Right cardiac atrium (tissue), 5 donors: Measurements from ENCODE around the gene ZBED2. TPM values are rescaled to one million over a fixed set of nuclear protein-coding genes. Genes with fewer than 3 reads are reported as not detected.

ENCODE experiments used
- ATAC-seq, 2 donors: fragments of 200-7000 bp; cut with Tn5 transposase; one replicate each; pipeline versions ENCODE4 v1.8.0 to v1.9.1; 2020; ENCODE audit warnings: moderate library complexity in 2 of 2, mild to moderate bottlenecking in 1 of 2
- DNase-seq, 3 donors: peaks; one replicate each; pipeline ENCODE4 v3.0.0-alpha.2; 2020
- H3K27ac ChIP-seq: one replicate; pipeline ENCODE4 v1.5.1; 2013; ENCODE audit warnings: mild to moderate bottlenecking, low read length, control low read depth, moderate library complexity
- H3K27me3 ChIP-seq: one replicate; pipeline ENCODE4 v1.6.1; 2013; ENCODE audit not compliant: control insufficient read depth, insufficient read depth
- H3K4me1 ChIP-seq: one replicate; pipeline ENCODE4 v1.6.1; 2013; ENCODE audit warnings: low read length; ENCODE audit not compliant: control insufficient read depth, insufficient read depth
- H3K4me3 ChIP-seq: one replicate; pipeline ENCODE4 v1.5.1; 2013; ENCODE audit warnings: low read length, control low read depth
- H3K9me3 ChIP-seq: one replicate; pipeline ENCODE4 v1.6.1; 2013; ENCODE audit warnings: low read length; ENCODE audit not compliant: control insufficient read depth
- WGBS: extraction: QIAGEN DNeasy Blood & Tissue Kit; methylation state at CpG from one replicate; pipeline ENCODE4 v1.1.7; 2013; 5-methylcytosine and 5-hydroxymethylcytosine counted together
- intact Hi-C, 4 donors: fragments of 100-400 bp; cut with DNase I; formaldehyde crosslinking; loops; one replicate each; pipeline versions ENCODE4 v1.11.0 to v1.14.0; 2022 to 2023
- polyA plus RNA-seq: library from polyadenylated mRNA; stranded (reverse); fragments of 200-250 nt; gene quantifications from one replicate; pipeline ENCODE4 v1.2.3, GENCODE V29; 2013
- total RNA-seq, 4 donors: library from RNA; stranded (reverse); fragmentation: NEBNext Ultra II Directional; extraction: Animal tissue kit (Norgen Biotek cat#: 25700); gene quantifications; one replicate each; pipeline ENCODE4 v1.2.1, GENCODE V29; 2021
- donor health status: healthy with polysubstance abuse.
- donor health status: DM: no; HTN: yes; CAD: no.
- donor health status: DM: no; HTN: no; CAD: no.
- donor health status: DM: no; HTN: yes; CAD: no; lungs with severe emphysema.
- donor health status: DM: yes; HTN: yes; CAD: no.

ZBED2 gene
- total and polyA plus RNA-seq, 5 donors: not detected

GRCh38 chr3:111604119-111604518 lies 9.0 kb upstream of the ZBED2 start:
- DNase-seq (no peak), ATAC-seq (no peak)
- Histone ChIP-seq H3K27me3 (no peaks in the 10 kb centered on the region), H3K9me3 (no peaks in the 10 kb centered on the region), H3K4me3 (no peak overlapping the region), H3K4me1 (no peaks in the 10 kb centered on the region), H3K27ac (no peak overlapping the region)
- intact Hi-C loops: no loop called here
- 65% methylated on average over 2 of the region's 2 CpGs for WGBS

- ATAC-seq: no peak
These were observed 8.5 kb upstream of the ZBED2 start for GRCh38 chr3:111603679-111604078.

GRCh38 chr3:111601810-111602209 lies 6.7 kb upstream of the ZBED2 start:
- intact Hi-C loops: no loop called here
- Histone ChIP-seq H3K27me3 (no peaks in the 10 kb centered on the region), H3K4me1 (no peaks in the 10 kb centered on the region), H3K27ac (no peak overlapping the region), H3K4me3 (no peak overlapping the region), H3K9me3 (no peaks in the 10 kb centered on the region)
- no peak for ATAC-seq
- DNase-seq: no peak
- 91% methylated on average over 4 of the region's 4 CpGs for WGBS

More at GRCh38 chr3:111603679-111604078, 8.5 kb upstream of the ZBED2 start:
- no peak for DNase-seq
- H3K9me3 ChIP-seq: no peaks in the 10 kb centered on the region
- no peaks in the 10 kb centered on the region for H3K4me1 ChIP-seq
- H3K27me3 ChIP-seq: no peaks in the 10 kb centered on the region
- intact Hi-C loops: no loop called here
- H3K4me3 ChIP-seq: no peak overlapping the region
- no peak overlapping the region for H3K27ac ChIP-seq
- WGBS: 81% methylated on average over 1 of the region's 1 CpG

- H3K4me3 ChIP-seq: no peak overlapping the region
- no peaks in the 10 kb centered on the region for H3K27me3 ChIP-seq
- no peaks in the 10 kb centered on the region for H3K9me3 ChIP-seq
- ATAC-seq (no peak), DNase-seq (no peak)
- WGBS: 74% methylated on average over 2 of the region's 2 CpGs
- intact Hi-C loops: no loop called here
- no peaks in the 10 kb centered on the region for H3K4me1 ChIP-seq
- H3K27ac ChIP-seq: no peak overlapping the region
These were observed 3.4 kb upstream of the ZBED2 start for GRCh38 chr3:111598552-111598951.

- no peak for DNase-seq
- ATAC-seq: no peak
- Histone ChIP-seq H3K27ac (no peak overlapping the region), H3K27me3 (no peaks in the 10 kb centered on the region), H3K4me1 (no peaks in the 10 kb centered on the region), H3K9me3 (no peaks in the 10 kb centered on the region), H3K4me3 (no peak overlapping the region)
- intact Hi-C loops: no loop called here
- WGBS: 36% methylated on average over 1 of the region's 1 CpG
These were observed 3.0 kb upstream of the ZBED2 start for GRCh38 chr3:111598139-111598538.

- Histone ChIP-seq H3K9me3 (no peaks in the 10 kb centered on the region), H3K4me3 (no peak overlapping the region), H3K27ac (no peak overlapping the region), H3K4me1 (no peaks in the 10 kb centered on the region), H3K27me3 (no peaks in the 10 kb centered on the region)
- WGBS: 81% methylated on average over 4 of the region's 4 CpGs
- ATAC-seq: no peak
- DNase-seq: no peak
- intact Hi-C loops: no loop called here
These were observed 1.2 kb upstream of the ZBED2 start for GRCh38 chr3:111596328-111596727.

- H3K4me1 ChIP-seq: no peaks in the 10 kb centered on the region
- intact Hi-C loops: no loop called here
- H3K4me3 ChIP-seq: no peak overlapping the region
- DNase-seq (no peak), ATAC-seq (no peak)
- H3K27ac ChIP-seq: no peak overlapping the region
- 0% methylated on average over 1 of the region's 1 CpG for WGBS
- H3K27me3 ChIP-seq: no peaks in the 10 kb centered on the region
- H3K9me3 ChIP-seq: no peaks in the 10 kb centered on the region
These were observed 365 bp downstream of the ZBED2 start for GRCh38 chr3:111594781-111595180.

DNA sequence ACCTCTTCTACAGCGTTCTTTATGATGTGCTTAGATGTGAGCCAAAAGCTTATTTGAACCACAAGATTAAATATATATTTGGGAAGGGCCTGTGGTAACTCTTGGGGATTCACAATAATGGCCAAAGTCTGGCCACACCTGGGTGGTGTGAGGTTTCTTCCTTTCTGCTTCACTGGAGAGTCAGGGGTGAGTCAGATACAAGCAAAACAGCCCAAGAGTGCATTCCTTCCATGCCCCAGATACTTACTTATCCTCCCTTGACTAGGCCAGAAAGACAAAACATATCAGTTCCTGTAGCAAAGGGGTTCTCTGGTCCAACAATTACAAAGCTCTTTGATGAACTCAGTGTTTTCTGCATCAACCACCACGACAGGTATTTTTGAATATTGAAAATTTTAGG lies 941 bp downstream of the ZBED2 start:
- WGBS: 74% methylated on average over 2 of the region's 2 CpGs
- Histone ChIP-seq H3K4me3 (no peak overlapping the region), H3K9me3 (no peaks in the 10 kb centered on the region), H3K27me3 (no peaks in the 10 kb centered on the region), H3K4me1 (no peaks in the 10 kb centered on the region), H3K27ac (no peak overlapping the region)
- DNase-seq (no peak), ATAC-seq (no peak)
- intact Hi-C loops: no loop called here

DNA sequence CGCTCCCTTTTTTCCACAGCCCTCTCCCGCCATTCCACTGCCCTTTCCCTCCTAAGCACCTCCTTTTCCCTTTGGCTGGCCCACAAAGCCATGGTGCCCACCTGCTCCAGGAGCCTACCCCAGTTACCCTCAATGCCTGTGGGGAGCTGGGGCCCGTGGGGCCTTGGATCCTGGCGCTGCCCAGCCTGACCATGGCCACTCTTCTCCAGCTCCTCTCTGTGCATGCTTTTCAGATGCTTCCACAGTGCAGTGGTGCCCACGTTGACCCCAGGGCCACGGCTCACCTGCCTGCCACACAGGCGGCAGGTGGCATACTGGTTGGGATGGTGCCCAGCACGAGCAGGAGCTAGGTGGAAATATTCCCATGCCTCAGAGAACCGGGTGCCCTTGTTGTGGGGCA lies 1.5 kb downstream of the ZBED2 start:
- 87% methylated on average over 9 of the region's 9 CpGs for WGBS
- intact Hi-C loops: no loop called here
- ATAC-seq: no peak

DNA sequence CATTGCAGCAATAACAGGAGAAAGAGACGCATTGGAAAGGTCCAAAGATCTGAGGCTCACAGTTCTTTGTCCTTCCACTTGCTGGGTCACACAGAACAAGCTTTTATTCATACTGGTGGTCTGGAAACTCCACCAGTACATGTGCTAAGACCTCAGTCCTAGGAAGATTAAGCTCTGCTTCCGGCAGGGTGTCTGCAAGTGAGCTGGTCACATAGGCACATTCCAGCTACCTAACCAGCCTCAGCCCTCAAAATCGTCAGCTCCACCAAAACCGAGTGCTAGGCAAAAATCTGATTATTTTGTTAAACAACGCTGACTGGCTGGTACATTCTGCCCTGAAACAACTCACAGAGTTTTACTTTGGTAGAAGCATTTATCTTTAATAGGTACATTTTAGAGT lies 2.2 kb downstream of the ZBED2 start:
- DNase-seq (no peak), ATAC-seq (no peak)
- 73% methylated on average over 5 of the region's 5 CpGs for WGBS
- Histone ChIP-seq H3K4me1 (no peaks in the 10 kb centered on the region), H3K27me3 (no peaks in the 10 kb centered on the region), H3K4me3 (no peak overlapping the region), H3K9me3 (no peaks in the 10 kb centered on the region), H3K27ac (no peak overlapping the region)
- intact Hi-C loops: no loop called here

More for the DNA sequence above, 1.5 kb downstream of the ZBED2 start:
- Histone ChIP-seq H3K4me1 (no peaks in the 10 kb centered on the region), H3K27me3 (no peaks in the 10 kb centered on the region), H3K27ac (no peak overlapping the region), H3K4me3 (no peak overlapping the region), H3K9me3 (no peaks in the 10 kb centered on the region)
- DNase-seq: no peak

DNA sequence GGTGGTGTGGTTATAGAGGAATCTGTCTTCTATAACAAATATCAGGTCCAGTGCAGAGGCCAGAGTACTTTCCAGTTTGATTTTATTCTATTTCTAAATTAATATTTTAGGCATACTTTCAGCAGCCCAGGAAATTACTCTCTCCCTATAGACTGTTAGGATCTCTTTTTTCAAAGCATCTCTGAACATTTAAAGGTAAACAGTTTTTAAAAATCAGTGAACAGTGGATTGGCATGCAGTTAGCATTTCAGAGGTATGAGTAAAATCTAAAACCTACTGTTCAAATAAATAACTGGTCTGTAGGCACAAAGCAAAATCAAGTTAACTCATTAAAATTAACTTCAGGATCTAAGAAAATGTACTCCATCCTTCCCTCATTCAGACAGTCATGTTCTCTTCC lies 3.0 kb downstream of the ZBED2 start:
- Histone ChIP-seq H3K27me3 (no peaks in the 10 kb centered on the region), H3K4me1 (no peaks in the 10 kb centered on the region), H3K4me3 (no peak overlapping the region), H3K9me3 (no peaks in the 10 kb centered on the region), H3K27ac (no peak overlapping the region)
- intact Hi-C loops: no loop called here
- no peak for ATAC-seq
- no peak for DNase-seq

DNA sequence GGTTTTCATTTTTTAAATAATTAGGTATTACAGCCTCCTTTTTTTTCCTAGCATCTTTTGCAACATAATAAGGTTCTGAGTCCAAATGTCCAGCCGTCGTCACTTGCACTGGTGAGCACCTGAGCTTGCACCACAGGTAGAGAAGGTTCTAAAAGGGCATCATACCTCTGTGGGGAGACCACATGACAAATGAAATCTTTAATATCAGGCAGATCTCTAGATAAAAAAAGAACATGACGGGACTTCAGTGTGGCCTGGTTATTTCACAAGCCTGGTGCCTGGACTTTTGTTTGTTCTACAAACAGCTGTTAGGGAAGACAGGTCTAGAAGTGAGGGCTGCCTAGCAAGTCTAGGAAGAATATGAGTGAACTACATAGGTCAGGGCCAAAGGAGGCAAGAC lies 3.6 kb downstream of the ZBED2 start:
- intact Hi-C loops: no loop called here
- no peak for ATAC-seq
- WGBS: 91% methylated on average over 3 of the region's 3 CpGs
- H3K4me1 ChIP-seq: no peaks in the 10 kb centered on the region
- no peak overlapping the region for H3K27ac ChIP-seq
- DNase-seq: no peak
- no peak overlapping the region for H3K4me3 ChIP-seq
- no peaks in the 10 kb centered on the region for H3K27me3 ChIP-seq
- H3K9me3 ChIP-seq: no peaks in the 10 kb centered on the region
